Measurements from ENCODE around the gene YIPF5.

YIPF5 gene

GRCh38 chr5:144121577-144121976 lies 48.9 kb downstream of the YIPF5 start:
- no peak for TF ChIP-seq CTCF (IDR thresholded peaks at IDR 0.05; ENCODE audit: low read length, missing control alignments)
- peak; percentile 8 for DNase-seq (ENCODE audit: low read depth)
- H3K4me3 ChIP-seq (replicated peaks; ENCODE audit: low read depth, low read length), result no peak overlapping the region

- no peak overlapping the region for H3K4me3 ChIP-seq (replicated peaks; ENCODE audit: low read depth, low read length)
- no peak for TF ChIP-seq CTCF (IDR thresholded peaks at IDR 0.05; ENCODE audit: low read length, missing control alignments)
- no peak for DNase-seq (ENCODE audit: low read depth)
Measured at GRCh38 chr5:144120661-144121180, 49.7 kb downstream of the YIPF5 start.

GRCh38 chr5:144117412-144117811 lies 53.0 kb downstream of the YIPF5 start:
- no peak overlapping the region for H3K4me3 ChIP-seq (replicated peaks; ENCODE audit: low read depth, low read length)
- no peak for TF ChIP-seq CTCF (IDR thresholded peaks at IDR 0.05; ENCODE audit: low read length, missing control alignments)
- peak; percentile 7 for DNase-seq (ENCODE audit: low read depth)

- H3K4me3 ChIP-seq (replicated peaks; ENCODE audit: low read depth, low read length), result no peak overlapping the region
- TF ChIP-seq CTCF (IDR thresholded peaks at IDR 0.05; ENCODE audit: low read length, missing control alignments), result no peak
- no peak for DNase-seq (ENCODE audit: low read depth)
Measured at GRCh38 chr5:144114571-144114970, 55.9 kb downstream of the YIPF5 start.

Measured in fibroblast of pulmonary artery (primary cell).